Neuronal stem cell (in vitro differentiated cells): ENCODE results near the gene KRT5.
"Not testable (repeated sequence)": the region's sequence is repeated elsewhere in the genome, so short reads cannot be mapped to it uniquely, and the experiment has no call there.

Experiments used
- DNase-seq: peaks from one replicate; pipeline ENCODE4 v3.0.0-alpha.2; 2013; ENCODE audit warnings: low spot score
- H2AFZ ChIP-seq: one replicate; pipeline ENCODE4 v1.6.1; 2013; ENCODE audit warnings: mild to moderate bottlenecking, low read length, inconsistent platforms
- H2AK5ac ChIP-seq: 2 replicates; pipeline ENCODE4 v1.6.1; 2013; ENCODE audit warnings: low read depth, mild to moderate bottlenecking, inconsistent platforms, low read length, moderate library complexity, mixed read lengths
- H2BK120ac ChIP-seq: 2 replicates; pipeline ENCODE4 v1.6.1; 2013; ENCODE audit warnings: low read depth, mild to moderate bottlenecking, inconsistent platforms, low read length, moderate library complexity, mixed read lengths
- H2BK12ac ChIP-seq: one replicate; pipeline ENCODE4 v1.6.1; 2013; ENCODE audit warnings: low read length, inconsistent platforms
- H2BK15ac ChIP-seq: 2 replicates; pipeline ENCODE4 v1.6.1; 2013; ENCODE audit warnings: mild to moderate bottlenecking, low read length, inconsistent platforms, mixed read lengths
- H2BK5ac ChIP-seq: one replicate; pipeline ENCODE4 v1.6.1; 2013; ENCODE audit warnings: inconsistent platforms, mild to moderate bottlenecking, low read length, moderate library complexity
- H3K14ac ChIP-seq: one replicate; pipeline ENCODE4 v1.6.1; 2013; ENCODE audit warnings: low read length, inconsistent platforms
- H3K18ac ChIP-seq: 2 replicates; pipeline ENCODE4 v1.6.1; 2013; ENCODE audit warnings: low read length, inconsistent platforms
- H3K23ac ChIP-seq: 2 replicates; pipeline ENCODE4 v1.6.1; 2013; ENCODE audit warnings: low read depth, mild to moderate bottlenecking, mixed read lengths, low read length, inconsistent platforms; ENCODE audit not compliant: poor library complexity
- H3K27ac ChIP-seq: replicated peaks from 3 replicates; pipeline ENCODE4 v1.5.1; 2013; ENCODE audit warnings: low read length, inconsistent platforms
- H3K27me3 ChIP-seq, 3 experiments: 2 replicates each; pipeline ENCODE4 v1.6.1; 2013; ENCODE audit warnings: low read length in 3 of 3, mild to moderate bottlenecking in 2 of 3, inconsistent platforms in 1 of 3, low read depth in 1 of 3, mixed read lengths in 1 of 3, moderate library complexity in 1 of 3; ENCODE audit not compliant: control insufficient read depth in 3 of 3, insufficient read depth in 3 of 3
- H3K36me3 ChIP-seq, 2 donors: replicated peaks in 1 of 2; 2 replicates each; pipeline ENCODE4 v1.6.1; 2013; ENCODE audit warnings: low read length in 2 of 2; ENCODE audit not compliant: control insufficient read depth in 2 of 2, insufficient read depth in 2 of 2
- H3K4ac ChIP-seq: 2 replicates; pipeline ENCODE4 v1.6.1; 2013; ENCODE audit warnings: inconsistent platforms, mild to moderate bottlenecking, low read length, moderate library complexity
- H3K4me1 ChIP-seq, 2 donors: 1 replicate in 1 of 2; 2 replicates in 1 of 2; pipeline ENCODE4 v1.6.1; 2013; ENCODE audit warnings: low read length in 2 of 2, low read depth in 1 of 2; ENCODE audit not compliant: control insufficient read depth in 2 of 2, insufficient read depth in 1 of 2
- H3K4me2 ChIP-seq: one replicate; pipeline ENCODE4 v1.6.1; 2013; ENCODE audit warnings: mild to moderate bottlenecking, low read length, inconsistent platforms; ENCODE audit not compliant: insufficient read depth, poor library complexity, severe bottlenecking
- H3K4me3 ChIP-seq, 2 donors: 2 replicates each; pipeline ENCODE4 v1.5.1; 2013; ENCODE audit warnings: low read length in 2 of 2, mild to moderate bottlenecking in 2 of 2, inconsistent platforms in 1 of 2, moderate library complexity in 1 of 2
- H3K79me1 ChIP-seq: one replicate; pipeline ENCODE4 v1.6.1; 2013; ENCODE audit warnings: low read depth, mild to moderate bottlenecking, inconsistent platforms, low read length, moderate library complexity
- H3K9ac ChIP-seq: one replicate; pipeline ENCODE4 v1.6.1; 2013; ENCODE audit warnings: mild to moderate bottlenecking, low read depth, low read length, inconsistent platforms; ENCODE audit not compliant: poor library complexity
- H3K9me3 ChIP-seq, 2 donors: replicated peaks in 1 of 2; 2 replicates each; pipeline versions ENCODE3 to v1.6.1; 2013; ENCODE audit warnings: low read length in 2 of 2, mild to moderate bottlenecking in 2 of 2, inconsistent platforms in 1 of 2, low read depth in 1 of 2, mixed read lengths in 1 of 2, moderate library complexity in 1 of 2; ENCODE audit not compliant: control insufficient read depth in 2 of 2, insufficient read depth in 1 of 2
- H4K8ac ChIP-seq: one replicate; pipeline ENCODE4 v1.6.1; 2013; ENCODE audit warnings: low read depth, mild to moderate bottlenecking, inconsistent platforms, low read length, moderate library complexity
- H4K91ac ChIP-seq: one replicate; pipeline ENCODE4 v1.6.1; 2013; ENCODE audit warnings: low read length, low read depth, mild to moderate bottlenecking, inconsistent platforms; ENCODE audit not compliant: poor library complexity
- WGBS, 2 donors: extraction: QIAGEN DNeasy Blood & Tissue Kit; methylation state at CpG; one replicate each; pipeline ENCODE4 v1.1.7; 2013; ENCODE audit warnings: missing lambda C conversion rate in 2 of 2, mixed read lengths in 1 of 2; ENCODE audit not compliant: insufficient read length in 2 of 2, insufficient replicate concordance in 1 of 2; ENCODE audit errors: extremely low coverage in 2 of 2; 5-methylcytosine and 5-hydroxymethylcytosine counted together

Gene KRT5

GRCh38 chr12:52492405-52492804 is 27.8 kb downstream of the KRT5 start:
- H4K8ac ChIP-seq: peak overlapping the region; percentile 45
- peaks cover 0 to 16% of the 10 kb centered on the region in 2 donors for H3K4me1 ChIP-seq
- not testable (repeated sequence) for H3K4me2 ChIP-seq, H2BK12ac ChIP-seq, H2BK120ac ChIP-seq, H4K91ac ChIP-seq, H3K4me3 ChIP-seq, H3K9ac ChIP-seq, H3K27me3 ChIP-seq, H3K4ac ChIP-seq, H3K36me3 ChIP-seq, H2AK5ac ChIP-seq, H3K9me3 ChIP-seq, H2BK15ac ChIP-seq, H3K27ac ChIP-seq, H2BK5ac ChIP-seq, H3K14ac ChIP-seq, H3K18ac ChIP-seq, DNase-seq, H2AFZ ChIP-seq, H3K79me1 ChIP-seq, H3K23ac ChIP-seq
- no CpG with 5 or more reads among the region's 6 CpGs for WGBS, 2 donors

GRCh38 chr12:52491495-52491894 is 28.7 kb downstream of the KRT5 start:
- H4K8ac ChIP-seq: not testable (repeated sequence)

GRCh38 chr12:52488736-52489135 is 31.5 kb downstream of the KRT5 start:
- DNase-seq: no peak
- no peak overlapping the region for H3K4ac ChIP-seq
- peaks cover 0 to 8% (median 0%) of the 10 kb centered on the region in 3 experiments for H3K27me3 ChIP-seq
- H3K4me1 ChIP-seq: no peaks in the 10 kb centered on the region
- no peak overlapping the region for H3K4me2 ChIP-seq
- H2BK120ac ChIP-seq: no peak overlapping the region
- no peak overlapping the region for H2AFZ ChIP-seq
- H2BK5ac ChIP-seq: no peak overlapping the region
- H3K4me3 ChIP-seq: no peak overlapping the region
- no peak overlapping the region for H2BK12ac ChIP-seq
- no peak overlapping the region for H3K27ac ChIP-seq
- H4K8ac ChIP-seq: no peak overlapping the region
- H3K23ac ChIP-seq: no peak overlapping the region
- H3K36me3 ChIP-seq: no peaks in the 10 kb centered on the region
- H3K9ac ChIP-seq: no peak overlapping the region
- no peaks in the 10 kb centered on the region for H3K9me3 ChIP-seq
- no peak overlapping the region for H2AK5ac ChIP-seq
- no peak overlapping the region for H4K91ac ChIP-seq
- H3K14ac ChIP-seq: no peak overlapping the region
- no peaks in the 10 kb centered on the region for H3K79me1 ChIP-seq
- H2BK15ac ChIP-seq: no peak overlapping the region
- H3K18ac ChIP-seq: no peak overlapping the region

More at GRCh38 chr12:52491495-52491894, 28.7 kb downstream of the KRT5 start:
- WGBS, 2 donors: no CpG with 5 or more reads among the region's 8 CpGs
- H2AFZ ChIP-seq, H3K23ac ChIP-seq, H2BK15ac ChIP-seq, H3K14ac ChIP-seq, H3K9me3 ChIP-seq, H3K18ac ChIP-seq, H2AK5ac ChIP-seq, H2BK120ac ChIP-seq, H2BK12ac ChIP-seq, H3K4me2 ChIP-seq, DNase-seq, H3K36me3 ChIP-seq, H3K27me3 ChIP-seq, H3K4me3 ChIP-seq, H3K27ac ChIP-seq, H3K4ac ChIP-seq, H4K91ac ChIP-seq, H3K79me1 ChIP-seq, H2BK5ac ChIP-seq, H3K9ac ChIP-seq: not testable (repeated sequence)
- H3K4me1 ChIP-seq: peaks cover 0 to 11% of the 10 kb centered on the region in 2 donors

GRCh38 chr12:52487744-52488443 is 32.3 kb downstream of the KRT5 start:
- not testable (repeated sequence) for H2AFZ ChIP-seq, H3K27me3 ChIP-seq, H2BK5ac ChIP-seq, H3K79me1 ChIP-seq, H3K4me2 ChIP-seq, H2BK12ac ChIP-seq, H3K27ac ChIP-seq, H3K9me3 ChIP-seq, H3K18ac ChIP-seq, H2AK5ac ChIP-seq, H2BK15ac ChIP-seq, H3K36me3 ChIP-seq, DNase-seq, H3K23ac ChIP-seq, H3K4ac ChIP-seq, H4K8ac ChIP-seq, H3K14ac ChIP-seq, H4K91ac ChIP-seq, H2BK120ac ChIP-seq, H3K4me1 ChIP-seq, H3K9ac ChIP-seq, H3K4me3 ChIP-seq
- no CpG with 5 or more reads among the region's 15 CpGs for WGBS, 2 donors
